Trophoblast cell (in vitro differentiated cells and primary cell): ENCODE results near the gene KLHL2.
A peak's percentile ranks its signal among the peaks of the same experiment; 100 is the strongest.
"Not testable (repeated sequence)": the region's sequence is repeated elsewhere in the genome, so short reads cannot be mapped to it uniquely, and the experiment has no call there.

ENCODE experiments used
- DNase-seq, 2 donors: peaks; one replicate each; pipeline ENCODE4 v3.0.0-alpha.2; 2016
- H2AFZ ChIP-seq: 2 replicates; pipeline ENCODE4 v1.6.1; 2013; ENCODE audit warnings: low read length, moderate library complexity, mild to moderate bottlenecking; ENCODE audit not compliant: insufficient read depth, poor library complexity
- H2AK5ac ChIP-seq: 2 replicates; pipeline ENCODE4 v1.6.1; 2013; ENCODE audit warnings: mild to moderate bottlenecking, low read length
- H2BK120ac ChIP-seq: 2 replicates; pipeline ENCODE4 v1.6.1; 2013; ENCODE audit warnings: low read length, mild to moderate bottlenecking, moderate library complexity; ENCODE audit not compliant: insufficient read depth, poor library complexity
- H2BK12ac ChIP-seq: 2 replicates; pipeline ENCODE4 v1.6.1; 2013; ENCODE audit warnings: mild to moderate bottlenecking, low read length, moderate library complexity
- H2BK5ac ChIP-seq: 2 replicates; pipeline ENCODE4 v1.6.1; 2013; ENCODE audit warnings: low read length, low read depth, moderate library complexity, mild to moderate bottlenecking; ENCODE audit not compliant: poor library complexity
- H3K14ac ChIP-seq: 2 replicates; pipeline ENCODE4 v1.6.1; 2013; ENCODE audit warnings: mild to moderate bottlenecking, low read length
- H3K18ac ChIP-seq: 2 replicates; pipeline ENCODE4 v1.6.1; 2013; ENCODE audit warnings: mild to moderate bottlenecking, low read length
- H3K23ac ChIP-seq: 2 replicates; pipeline ENCODE4 v1.6.1; 2013; ENCODE audit warnings: low read length
- H3K27ac ChIP-seq: 2 replicates; pipeline ENCODE4 v1.5.1; 2013; ENCODE audit warnings: low read depth, mild to moderate bottlenecking, inconsistent platforms, low read length, moderate library complexity
- H3K27me3 ChIP-seq: 2 replicates; pipeline ENCODE4 v1.6.1; 2013; ENCODE audit warnings: inconsistent platforms, mild to moderate bottlenecking, low read length, moderate library complexity; ENCODE audit not compliant: insufficient read depth
- H3K36me3 ChIP-seq, 2 experiments: 1 replicate in 1 of 2; 2 replicates in 1 of 2; pipeline ENCODE4 v1.6.1; 2013; ENCODE audit warnings: low read length in 2 of 2, mild to moderate bottlenecking in 2 of 2, moderate library complexity in 1 of 2; ENCODE audit not compliant: insufficient read depth in 2 of 2, control insufficient read depth in 1 of 2
- H3K4ac ChIP-seq: 2 replicates; pipeline ENCODE4 v1.6.1; 2013; ENCODE audit warnings: low read depth, mild to moderate bottlenecking, low read length, moderate library complexity
- H3K4me1 ChIP-seq, 2 experiments: 1 replicate in 1 of 2; 2 replicates in 1 of 2; pipeline ENCODE4 v1.6.1; 2013; ENCODE audit warnings: low read length in 2 of 2, mild to moderate bottlenecking in 2 of 2, moderate library complexity in 1 of 2; ENCODE audit not compliant: insufficient read depth in 2 of 2, control insufficient read depth in 1 of 2
- H3K4me2 ChIP-seq: 2 replicates; pipeline ENCODE4 v1.6.1; 2013; ENCODE audit warnings: inconsistent platforms, mild to moderate bottlenecking, low read length, moderate library complexity
- H3K4me3 ChIP-seq: 2 replicates; pipeline ENCODE4 v1.5.1; 2013; ENCODE audit warnings: mild to moderate bottlenecking, low read depth, low read length, inconsistent platforms
- H3K79me1 ChIP-seq: one replicate; pipeline ENCODE4 v1.6.1; 2013; ENCODE audit warnings: low read length
- H3K79me2 ChIP-seq: 2 replicates; pipeline ENCODE4 v1.6.1; 2013; ENCODE audit warnings: low read length, mild to moderate bottlenecking; ENCODE audit not compliant: control insufficient read depth, insufficient read depth, poor library complexity
- H3K9ac ChIP-seq: 2 replicates; pipeline ENCODE4 v1.6.1; 2013; ENCODE audit warnings: mild to moderate bottlenecking, low read length
- H3K9me3 ChIP-seq: 2 replicates; pipeline ENCODE4 v1.6.1; 2013; ENCODE audit warnings: low read depth, mild to moderate bottlenecking, control low read depth, inconsistent platforms, low read length; ENCODE audit not compliant: insufficient read depth
- H4K12ac ChIP-seq: 2 replicates; pipeline ENCODE4 v1.6.1; 2013; ENCODE audit warnings: low read depth, mild to moderate bottlenecking, low read length, moderate library complexity
- H4K8ac ChIP-seq: 2 replicates; pipeline ENCODE4 v1.6.1; 2013; ENCODE audit warnings: low read depth, mild to moderate bottlenecking, low read length, moderate library complexity
- H4K91ac ChIP-seq: one replicate; pipeline ENCODE4 v1.6.1; 2013; ENCODE audit warnings: low read depth, mild to moderate bottlenecking, low read length, moderate library complexity
- whole genome bisulfite sequencing: extraction: QIAGEN DNeasy Blood & Tissue Kit; methylation state at CpG from one replicate; pipeline ENCODE4 v1.1.7; 2013; ENCODE audit warnings: missing lambda C conversion rate; ENCODE audit not compliant: insufficient read length, insufficient coverage; ENCODE audit errors: extremely low coverage; 5-methylcytosine and 5-hydroxymethylcytosine counted together

Gene KLHL2

DNA sequence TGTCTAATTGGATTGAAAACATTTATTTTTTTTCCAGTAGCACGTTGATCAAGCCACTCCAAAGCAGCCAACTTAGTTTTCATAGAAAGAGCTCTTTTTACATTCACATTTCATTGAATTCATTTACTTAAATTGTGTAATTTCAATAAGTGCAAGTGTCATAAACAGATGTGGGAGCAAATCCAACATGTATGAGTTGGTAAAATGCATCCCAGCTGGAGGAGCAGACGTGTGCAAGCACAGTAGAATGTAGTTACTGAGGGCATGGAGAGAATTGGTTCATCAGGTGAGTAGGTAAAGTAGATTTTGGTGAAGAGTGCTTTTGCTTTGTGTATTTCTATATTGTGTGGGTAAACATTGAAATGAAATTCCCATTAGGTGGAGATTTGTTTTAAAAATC, 36.8 kb downstream of the KLHL2 start:
- H3K4me1 ChIP-seq, H4K12ac ChIP-seq: not testable (repeated sequence)

DNA sequence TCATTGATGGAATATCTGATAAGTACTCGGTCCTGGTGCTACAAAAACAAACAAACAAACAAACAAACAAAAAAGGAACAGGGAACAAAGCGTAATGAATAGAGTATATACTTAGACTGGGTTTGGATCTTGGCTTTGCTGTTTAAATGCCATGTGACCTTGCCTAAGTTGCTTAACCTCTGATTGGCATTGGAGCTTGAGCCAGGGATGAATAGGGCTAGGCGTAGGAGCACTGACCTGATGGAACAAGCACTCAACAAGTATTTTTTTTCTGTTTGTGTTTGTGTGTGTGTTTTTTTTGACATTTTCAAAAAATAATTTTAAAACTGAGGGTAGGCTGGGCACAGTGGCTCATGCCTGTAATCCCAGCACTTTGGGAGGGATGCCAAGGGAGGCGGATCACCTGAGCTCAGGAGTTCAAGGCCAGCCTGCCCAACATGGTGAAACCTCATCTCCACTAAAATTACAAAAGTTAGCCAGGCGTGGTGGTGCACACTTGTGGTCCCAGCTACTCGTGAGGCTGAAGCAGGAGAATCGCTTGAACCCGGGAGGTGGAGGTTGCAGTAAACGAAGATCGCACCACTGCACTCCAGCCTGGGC, 37.3 kb downstream of the KLHL2 start:
- H2BK12ac ChIP-seq, H3K4ac ChIP-seq, H3K4me1 ChIP-seq, H3K4me3 ChIP-seq, H4K91ac ChIP-seq, H3K9me3 ChIP-seq, H3K9ac ChIP-seq, H4K12ac ChIP-seq, H3K27me3 ChIP-seq, H3K4me2 ChIP-seq, H2BK120ac ChIP-seq, H3K36me3 ChIP-seq, H3K18ac ChIP-seq, H4K8ac ChIP-seq, H2AK5ac ChIP-seq, H3K79me2 ChIP-seq, H2BK5ac ChIP-seq, H3K23ac ChIP-seq, DNase-seq, H3K79me1 ChIP-seq, H3K27ac ChIP-seq, H2AFZ ChIP-seq, H3K14ac ChIP-seq: not testable (repeated sequence)
- no CpG with 5 or more reads among the region's 10 CpGs for WGBS

More for the DNA sequence above, 36.8 kb downstream of the KLHL2 start:
- not testable (repeated sequence) for H2AFZ ChIP-seq, H2BK12ac ChIP-seq, H3K18ac ChIP-seq, H3K79me2 ChIP-seq, H3K14ac ChIP-seq, H3K79me1 ChIP-seq, H2BK120ac ChIP-seq, H3K9me3 ChIP-seq, H3K4me2 ChIP-seq, H3K23ac ChIP-seq, H3K9ac ChIP-seq, H3K36me3 ChIP-seq, DNase-seq, H2BK5ac ChIP-seq, H4K8ac ChIP-seq, H3K4me3 ChIP-seq, H2AK5ac ChIP-seq, H3K27me3 ChIP-seq, H3K27ac ChIP-seq, H3K4ac ChIP-seq, H4K91ac ChIP-seq
- no CpG with 5 or more reads among the region's 2 CpGs for WGBS

- Histone ChIP-seq H4K8ac (no peak overlapping the region), H3K4ac (no peak overlapping the region), H3K36me3 (no peaks in the 10 kb centered on the region), H3K79me2 (no peaks in the 10 kb centered on the region), H2AFZ (no peak overlapping the region), H4K12ac (no peak overlapping the region), H2AK5ac (no peak overlapping the region), H3K4me1 (no peaks in the 10 kb centered on the region), H3K9ac (no peak overlapping the region), H3K4me3 (no peak overlapping the region), H3K18ac (no peak overlapping the region), H2BK120ac (no peak overlapping the region), H3K27ac (no peak overlapping the region), H2BK5ac (no peak overlapping the region), H3K14ac (no peak overlapping the region), H2BK12ac (no peak overlapping the region), H4K91ac (no peak overlapping the region), H3K4me2 (no peak overlapping the region), H3K27me3 (no peaks in the 10 kb centered on the region), H3K23ac (no peak overlapping the region), H3K79me1 (no peaks in the 10 kb centered on the region), H3K9me3 (no peaks in the 10 kb centered on the region)
- WGBS, result no CpG with 5 or more reads among the region's 3 CpGs
- no peak for DNase-seq
Measured at GRCh38 chr4:165248102-165248501, 40.7 kb downstream of the KLHL2 start.

GRCh38 chr4:165248904-165249303, 41.5 kb downstream of the KLHL2 start:
- not testable (repeated sequence) for H3K36me3 ChIP-seq, H3K27ac ChIP-seq, H2AK5ac ChIP-seq, H3K4me1 ChIP-seq, H4K8ac ChIP-seq, H4K12ac ChIP-seq, H3K18ac ChIP-seq, H3K79me1 ChIP-seq, H4K91ac ChIP-seq, H3K27me3 ChIP-seq, H3K4ac ChIP-seq, H3K79me2 ChIP-seq, H3K4me2 ChIP-seq, H3K14ac ChIP-seq, H2BK120ac ChIP-seq, H3K9ac ChIP-seq, H3K23ac ChIP-seq, H2BK5ac ChIP-seq, H3K9me3 ChIP-seq, H2BK12ac ChIP-seq, H2AFZ ChIP-seq, H3K4me3 ChIP-seq
- WGBS, result no CpG with 5 or more reads among the region's 1 CpG
- DNase-seq, result peak; percentile 61 to 78
